Activated naive CD8-positive, alpha-beta T cell treated with anti-CD3 and anti-CD28 coated beads, Interleukin-2, amount 50 U/mL, for 16 hours (primary cell): ENCODE measurements around the gene ABHD16A.
A peak's percentile ranks its signal among the peaks of the same experiment; 100 is the strongest.

ENCODE experiments used
- DNase-seq: peaks from one replicate; pipeline ENCODE4 v3.0.0-alpha.2; 2020; ENCODE audit warnings: low read depth, low spot score

Gene ABHD16A

GRCh38 chr6:31732029-31732428, 28.9 kb upstream of the ABHD16A start:
- DNase-seq, result no peak

DNA sequence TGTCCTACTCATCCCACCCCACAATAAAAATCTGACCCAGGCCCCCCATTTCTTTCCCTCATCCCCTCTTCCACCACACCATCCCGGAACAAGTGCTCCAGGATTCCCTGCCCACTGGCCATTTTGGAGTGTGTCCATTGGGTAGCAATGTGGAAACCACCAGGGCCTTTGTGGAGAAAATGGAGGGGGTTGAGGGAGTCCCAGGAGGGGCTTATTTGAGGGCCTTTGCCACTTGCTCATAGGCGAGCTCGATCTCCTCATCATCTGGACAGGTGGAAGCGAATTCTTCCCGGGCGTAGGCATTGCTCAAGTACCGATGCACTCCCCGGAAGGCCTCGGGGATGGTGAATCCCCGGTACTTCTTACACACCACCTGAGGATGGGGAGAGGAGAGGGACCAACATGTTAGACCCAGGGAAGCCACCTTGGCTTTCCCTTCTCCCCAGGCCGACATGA, 27.5 kb upstream of the ABHD16A start:
- DNase-seq, result no peak

DNA sequence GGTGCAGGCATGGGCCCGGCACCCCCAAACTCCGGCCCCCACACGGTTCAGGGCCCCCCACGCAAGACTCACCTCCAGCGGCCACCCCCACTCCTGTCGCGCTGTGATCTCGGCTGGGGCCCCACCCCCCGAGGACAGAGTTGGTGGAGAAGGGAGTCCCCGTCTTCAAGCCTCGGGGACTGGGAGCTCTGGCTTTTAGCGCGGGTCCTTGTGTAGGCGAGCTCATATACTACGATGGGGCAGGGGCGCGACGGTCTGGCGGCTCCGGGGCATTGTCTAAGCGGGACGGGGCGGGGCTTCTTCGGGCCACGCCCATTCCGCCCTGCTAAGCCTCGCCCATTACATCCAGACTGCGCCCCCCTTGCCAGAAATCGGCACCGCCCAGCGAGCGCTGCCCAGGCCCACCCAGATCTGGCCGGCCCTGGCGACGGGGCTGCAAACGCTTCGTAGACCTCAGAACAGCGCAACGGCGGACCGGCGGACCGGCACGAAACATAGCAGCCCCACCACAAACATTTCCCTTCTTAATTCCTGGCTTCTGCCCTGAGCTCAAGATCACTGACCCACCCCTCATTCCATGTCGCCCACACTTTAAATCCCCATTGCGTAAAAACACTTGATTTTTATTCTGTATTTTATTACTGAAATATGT, 27.0 kb upstream of the ABHD16A start:
- no peak for DNase-seq

DNA sequence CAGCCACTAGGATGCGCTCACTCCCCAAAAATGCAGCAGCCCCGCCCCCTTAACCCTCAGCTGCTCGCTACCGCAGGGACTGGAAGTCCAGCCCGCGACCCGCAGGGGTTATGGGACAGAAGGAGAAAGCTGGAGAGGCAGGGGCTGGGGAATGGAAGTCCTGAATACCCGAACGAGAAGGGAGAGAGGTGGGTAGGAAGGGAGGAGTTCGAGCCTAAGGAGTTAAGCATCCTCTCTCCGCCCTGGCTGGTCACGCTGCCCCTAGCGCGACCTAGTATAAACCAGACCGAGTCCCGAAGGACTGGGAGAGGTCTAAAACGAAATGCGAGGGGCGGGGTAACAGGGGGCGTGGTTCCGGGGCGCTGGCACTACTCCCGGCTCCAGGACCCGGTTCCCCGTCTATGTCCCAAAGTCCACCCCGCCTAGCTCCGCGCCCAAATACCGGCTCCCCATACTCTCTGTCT, 26.4 kb upstream of the ABHD16A start:
- DNase-seq, result peak; percentile 43

DNA sequence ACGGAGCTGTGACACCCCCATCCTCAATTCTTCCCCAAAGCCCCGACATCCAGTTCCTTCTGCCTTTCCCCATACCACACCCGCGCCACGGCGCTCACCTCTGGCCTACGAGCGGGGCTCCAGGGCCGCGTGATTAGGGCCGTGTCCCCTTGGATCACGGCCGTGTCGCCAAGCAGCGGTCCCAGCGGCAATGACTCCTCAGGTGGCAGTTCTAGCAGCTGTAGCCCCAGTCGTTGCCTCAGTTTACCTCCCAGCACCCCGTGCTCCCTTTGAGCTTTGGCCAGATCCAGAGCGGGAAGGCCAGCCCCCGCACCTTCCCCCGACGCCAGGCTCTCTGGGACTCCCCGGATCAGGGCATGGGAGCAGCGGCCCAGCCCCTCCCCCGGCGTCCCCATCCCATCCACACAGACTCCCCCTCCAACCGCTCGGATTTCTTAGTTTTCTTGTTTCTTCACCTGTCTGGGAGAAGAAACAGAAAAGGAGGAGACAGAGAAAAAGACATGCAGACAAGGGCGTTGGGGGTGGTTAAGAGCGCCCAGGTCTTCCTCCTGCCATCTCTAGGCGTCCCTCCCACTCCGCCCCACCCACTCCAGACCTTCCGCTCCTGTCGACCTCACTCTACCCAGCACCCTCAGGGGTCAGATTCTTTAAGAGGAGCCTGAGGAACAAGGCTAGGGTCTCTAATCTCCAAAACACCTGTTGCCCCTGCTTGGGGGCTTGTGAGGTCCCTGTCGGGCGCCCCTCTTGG, 25.8 kb upstream of the ABHD16A start, which contains the start of gene DDAH2:
DDAH2 (minus strand) TSS at position 533 of the 748 bp plus-strand sequence; CDS start at position 395, 138 bp downstream.
- DNase-seq, result no peak

DNA sequence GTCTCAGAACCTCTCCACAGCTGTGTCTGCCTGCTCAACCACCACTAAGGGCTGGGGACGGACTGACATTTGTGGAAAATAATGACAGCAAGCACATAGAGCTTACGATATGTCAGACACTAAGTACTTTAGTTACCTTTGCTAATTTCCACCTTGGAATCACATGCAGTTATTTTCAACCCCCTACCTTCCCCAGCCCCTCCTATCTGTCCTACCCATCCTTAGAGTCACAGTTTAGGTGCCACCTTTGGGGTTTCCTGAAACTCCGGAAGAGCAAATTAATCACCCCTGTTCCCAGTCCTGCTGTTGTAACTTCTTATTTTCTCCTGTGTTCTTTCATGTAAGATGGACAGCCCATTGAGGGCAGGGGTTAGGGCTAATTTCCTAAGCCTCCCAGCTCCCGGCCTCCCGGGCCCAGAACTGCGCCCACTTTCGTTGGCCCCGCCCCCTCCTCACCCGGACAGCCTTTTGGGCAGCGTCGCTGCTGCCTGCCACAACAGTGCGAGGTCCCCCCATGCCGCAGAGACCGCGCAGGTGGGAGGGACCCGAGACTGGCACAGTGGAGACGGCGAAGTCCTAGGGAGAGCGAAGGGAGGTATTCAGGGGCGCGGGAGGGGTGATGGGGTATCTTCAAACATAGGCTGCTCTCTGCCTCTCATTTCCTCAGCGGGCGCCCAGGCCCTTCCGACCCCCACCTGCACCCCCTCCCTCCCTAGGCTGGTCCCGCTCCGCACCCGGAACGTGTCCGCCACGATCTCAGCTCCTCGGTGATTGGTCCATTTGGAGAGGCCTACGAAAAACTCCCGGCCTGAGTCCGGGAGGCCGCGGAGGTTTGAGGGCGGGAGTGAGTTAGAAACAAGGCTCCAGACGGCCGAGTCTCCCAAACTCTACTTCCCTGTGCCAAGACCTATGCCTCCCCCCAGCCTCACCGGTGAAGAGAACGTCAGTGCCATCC, 24.9 kb upstream of the ABHD16A start:
- no peak for DNase-seq

GRCh38 chr6:31727034-31727716, 24.1 kb upstream of the ABHD16A start:
- DNase-seq, result no peak

DNA sequence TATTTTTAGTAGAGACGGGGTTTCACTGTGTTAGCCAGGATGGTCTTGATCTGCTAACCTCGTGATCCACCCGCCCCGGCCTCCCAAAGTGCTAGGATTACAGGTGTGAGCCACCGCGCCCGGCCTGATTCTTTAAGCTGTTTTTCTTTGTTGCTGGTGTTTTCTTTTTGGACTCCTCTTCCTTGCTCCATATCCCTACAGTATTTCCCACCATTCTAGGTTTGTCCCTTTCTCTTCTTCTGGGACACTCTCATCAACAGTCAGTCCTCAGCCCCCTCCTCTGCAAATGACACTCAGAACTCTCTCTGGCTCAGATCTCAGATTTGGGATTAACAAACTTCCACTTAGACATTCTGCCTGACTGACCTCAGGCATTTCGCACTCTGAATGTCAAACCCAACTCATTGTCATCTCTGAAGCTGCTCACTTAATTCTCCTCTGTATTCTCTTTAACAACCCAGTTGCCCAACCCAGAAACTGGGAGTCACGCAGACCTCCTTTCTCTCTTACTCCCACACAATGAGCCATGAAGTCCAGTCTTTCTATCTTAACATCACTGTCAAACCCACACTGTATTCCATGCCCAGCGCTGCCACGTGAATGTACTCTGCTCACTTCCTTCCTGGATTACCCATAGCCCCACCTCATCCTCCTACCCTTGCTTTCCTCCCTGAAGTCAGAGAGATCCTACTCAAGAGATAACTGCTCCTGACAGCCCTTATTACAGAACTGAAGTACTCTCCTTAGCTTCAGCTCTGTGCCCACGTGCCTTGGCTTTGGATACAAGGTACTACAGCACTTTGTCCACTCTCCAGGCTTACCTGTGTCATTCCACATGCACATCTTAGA, 22.6 kb upstream of the ABHD16A start:
- no peak for DNase-seq

- DNase-seq, result no peak
Measured at GRCh38 chr6:31723980-31724691, 21.0 kb upstream of the ABHD16A start.

GRCh38 chr6:31723245-31723979, 20.3 kb upstream of the ABHD16A start, which contains the start of gene MPIG6B:
Gene MPIG6B, plus strand, starts transcription at chr6:31723373. Its CDS starts 11 bp downstream, at chr6:31723384.
- no peak for DNase-seq

- no peak for DNase-seq
Measured at GRCh38 chr6:31722173-31722572, 19.0 kb upstream of the ABHD16A start.

GRCh38 chr6:31721351-31722020, 18.4 kb upstream of the ABHD16A start, which contains the start of gene LY6G6C:
Gene LY6G6C, minus strand, starts transcription at chr6:31721746. Its CDS starts 67 bp downstream, at chr6:31721679.
- no peak for DNase-seq

- no peak for DNase-seq
Measured at GRCh38 chr6:31720196-31720770, 17.2 kb upstream of the ABHD16A start.

DNA sequence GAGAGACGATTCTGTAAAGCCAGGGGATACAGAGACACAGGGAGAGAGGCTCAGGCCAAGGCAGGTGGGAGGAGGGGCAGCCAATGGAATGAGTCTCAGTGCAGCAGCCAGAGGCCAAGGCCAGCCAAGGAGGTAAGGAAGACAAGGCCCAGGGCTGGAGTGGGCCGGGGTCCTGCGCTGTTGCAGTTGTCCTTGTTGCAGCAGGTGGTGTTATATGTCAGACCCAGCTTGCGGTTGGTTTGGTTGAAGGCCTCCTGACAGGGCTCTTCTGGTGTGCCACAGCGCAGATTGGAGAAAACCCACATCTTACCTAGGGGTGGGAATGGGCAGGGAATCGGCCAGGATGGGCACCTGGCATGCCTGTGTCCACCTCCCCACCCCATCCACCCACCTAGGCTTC, 15.9 kb upstream of the ABHD16A start:
- no peak for DNase-seq

GRCh38 chr6:31718265-31718664, 15.1 kb upstream of the ABHD16A start:
- DNase-seq, result no peak

GRCh38 chr6:31717499-31718222, 14.5 kb upstream of the ABHD16A start:
- no peak for DNase-seq
